PFSK-1 (cell line): ENCODE results near the gene MTSS2.

Experiments
- POLR2AphosphoS5 ChIP-seq: IDR thresholded peaks from 2 replicates; pipeline ENCODE4 v1.6.1; 2012; ENCODE audit warnings: low read depth, mild to moderate bottlenecking, control low read depth, low read length, moderate library complexity
- REST ChIP-seq, 2 experiments: IDR thresholded peaks; 2 replicates each; pipeline versions ENCODE4 v1.6.1 to v1.8.0; 2011 to 2012; ENCODE audit warnings: low read depth in 2 of 2, low read length in 2 of 2, control low read depth in 1 of 2, inconsistent platforms in 1 of 2, mild to moderate bottlenecking in 1 of 2, moderate library complexity in 1 of 2; ENCODE audit not compliant: insufficient read depth in 1 of 2
- TAF1 ChIP-seq: IDR thresholded peaks from 2 replicates; pipeline ENCODE4 v1.6.1; 2012; ENCODE audit warnings: low read length, control low read depth, borderline replicate concordance; ENCODE audit not compliant: insufficient read depth

- TF ChIP-seq REST (IDR thresholded peaks at IDR 0.05; ENCODE audit: insufficient read depth in 1 of 2, low read depth in 2 of 2, low read length in 2 of 2): no peak
- TF ChIP-seq TAF1: no peak
- no peak for TF ChIP-seq POLR2AphosphoS5
Observed at GRCh38 chr16:70687671-70688245, 1.9 kb upstream of the MTSS2 start.
